HG02571 (cell line): ENCODE data around the gene SARM1.

Experiments used
- ATAC-seq: cut with Tn5 transposase; IDR thresholded peaks from one replicate; pipeline ENCODE4 v1.9.1; 2021; ENCODE audit warnings: mild to moderate bottlenecking, moderate library complexity; ENCODE audit not compliant: unreplicated experiment

SARM1 gene

DNA sequence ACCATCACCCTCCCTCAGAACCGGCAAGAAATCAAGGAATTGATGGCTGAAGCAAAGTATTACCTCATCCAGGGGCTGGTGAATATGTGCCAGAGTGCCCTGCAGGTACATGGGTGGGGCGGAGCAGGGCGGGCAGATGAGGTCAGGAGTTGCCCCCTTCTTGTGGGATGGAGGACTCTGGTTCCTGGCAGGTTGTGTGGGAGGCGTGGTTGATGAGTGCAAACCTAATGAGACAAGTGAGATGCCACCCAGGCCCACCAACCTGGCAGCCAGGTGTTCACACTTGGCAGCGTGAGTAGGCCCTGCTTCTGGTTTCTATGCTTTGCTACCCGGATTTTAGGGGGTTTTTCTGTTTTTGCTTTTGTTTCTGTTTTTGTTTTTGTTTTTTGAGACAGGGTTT, 31.1 kb upstream of the SARM1 start:
- no peak for ATAC-seq

DNA sequence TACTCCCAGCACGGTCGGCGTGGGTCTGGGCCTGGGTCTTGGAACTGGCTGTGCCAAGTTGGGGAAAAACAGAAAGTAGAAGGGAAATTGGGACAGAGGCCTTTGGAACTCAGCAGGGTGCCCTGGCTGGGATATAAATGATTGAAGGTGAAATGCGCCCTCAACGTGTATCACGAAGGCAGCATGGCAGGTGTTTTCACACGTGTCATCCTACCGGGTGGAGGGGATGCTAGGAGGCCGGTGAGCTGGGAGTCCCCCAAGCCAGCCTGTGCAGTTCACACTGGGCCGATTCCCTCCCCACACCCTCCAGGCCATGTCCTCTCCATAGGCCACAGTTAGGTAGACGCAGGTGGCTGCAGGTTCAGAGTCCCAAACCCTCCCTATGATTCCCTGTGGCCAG, 30.0 kb upstream of the SARM1 start:
- ATAC-seq = no peak

DNA sequence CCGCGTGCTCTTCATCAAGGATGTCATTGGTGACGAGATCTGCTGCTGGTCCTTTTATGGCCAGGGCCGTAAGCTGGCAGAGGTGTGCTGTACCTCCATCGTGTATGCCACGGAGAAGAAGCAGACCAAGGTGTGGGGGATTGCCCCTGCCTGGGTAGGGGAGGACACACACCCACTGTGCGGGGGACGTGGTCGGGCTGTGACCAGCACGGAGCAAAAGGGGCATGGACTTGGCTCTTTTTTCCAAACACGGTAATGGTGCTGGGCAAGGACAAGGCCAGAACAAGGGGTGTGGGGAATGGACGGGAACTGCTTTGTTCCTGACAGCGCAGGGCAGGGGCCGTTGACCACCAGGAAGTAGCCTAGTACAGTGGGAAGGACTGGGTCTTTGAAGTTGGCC, 29.2 kb upstream of the SARM1 start:
- ATAC-seq = no peak

DNA sequence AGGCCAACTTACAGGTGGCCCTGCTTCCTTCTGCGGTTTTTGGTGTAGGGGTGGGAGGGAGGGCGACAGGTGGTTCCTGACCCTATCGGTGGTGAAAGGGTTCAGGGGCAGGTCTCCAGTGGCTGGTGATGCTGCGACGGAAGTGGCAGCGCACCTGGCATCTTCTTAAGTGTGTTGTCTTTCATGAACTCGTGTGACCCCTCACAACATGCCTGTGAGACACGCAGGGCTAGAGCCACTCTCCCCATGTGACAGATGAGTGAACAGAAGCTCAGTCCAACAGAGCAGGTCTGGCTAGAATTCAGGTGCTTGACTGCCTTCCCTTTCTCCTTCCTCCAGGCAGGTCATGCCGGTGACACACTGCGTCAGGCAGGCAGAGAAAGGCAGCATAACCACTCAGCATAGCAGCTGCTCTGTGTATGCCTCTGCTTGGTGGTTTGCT, 28.0 kb upstream of the SARM1 start:
- ATAC-seq = no peak

DNA sequence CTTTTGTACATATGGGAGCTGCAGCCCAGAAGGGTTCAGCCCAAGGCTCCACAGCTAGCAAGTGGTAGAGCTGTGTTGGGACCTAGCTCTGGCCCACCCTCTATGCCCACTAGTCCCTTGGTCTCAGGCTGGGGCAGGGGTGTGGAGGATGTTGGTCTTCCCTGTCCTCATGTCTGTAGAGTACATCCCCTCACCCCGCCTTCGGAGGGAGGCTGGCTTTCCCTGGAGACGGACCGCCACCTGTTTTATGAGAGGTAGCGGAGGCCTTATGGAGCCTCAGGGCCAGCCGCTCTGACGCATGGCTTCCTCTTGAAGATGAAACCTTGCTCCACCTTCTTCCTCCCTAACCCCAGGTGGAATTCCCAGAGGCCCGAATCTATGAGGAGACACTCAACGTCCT, 27.5 kb upstream of the SARM1 start:
- ATAC-seq = no peak

DNA sequence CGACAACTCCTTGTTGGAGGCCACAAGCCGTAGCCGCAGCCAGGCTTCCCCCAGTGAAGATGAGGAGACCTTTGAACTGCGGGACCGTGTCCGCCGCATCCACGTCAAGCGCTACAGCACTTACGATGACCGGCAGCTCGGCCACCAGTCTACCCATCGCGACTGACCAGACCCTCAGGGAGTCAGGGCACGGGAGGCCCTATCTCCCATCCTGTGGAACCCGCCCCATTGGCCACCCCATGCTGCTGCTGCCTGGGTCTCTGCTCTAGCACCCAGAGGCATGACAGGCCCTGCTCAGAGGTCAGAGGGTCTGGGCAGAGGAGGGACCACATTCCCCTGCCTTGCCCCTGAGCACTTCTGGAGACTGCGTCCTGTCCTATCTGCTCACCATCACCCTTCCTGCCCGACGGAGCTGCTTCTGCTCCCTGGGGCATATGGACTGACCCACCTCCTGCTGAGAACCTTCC, 27.0 kb upstream of the SARM1 start:
- ATAC-seq = no peak

DNA sequence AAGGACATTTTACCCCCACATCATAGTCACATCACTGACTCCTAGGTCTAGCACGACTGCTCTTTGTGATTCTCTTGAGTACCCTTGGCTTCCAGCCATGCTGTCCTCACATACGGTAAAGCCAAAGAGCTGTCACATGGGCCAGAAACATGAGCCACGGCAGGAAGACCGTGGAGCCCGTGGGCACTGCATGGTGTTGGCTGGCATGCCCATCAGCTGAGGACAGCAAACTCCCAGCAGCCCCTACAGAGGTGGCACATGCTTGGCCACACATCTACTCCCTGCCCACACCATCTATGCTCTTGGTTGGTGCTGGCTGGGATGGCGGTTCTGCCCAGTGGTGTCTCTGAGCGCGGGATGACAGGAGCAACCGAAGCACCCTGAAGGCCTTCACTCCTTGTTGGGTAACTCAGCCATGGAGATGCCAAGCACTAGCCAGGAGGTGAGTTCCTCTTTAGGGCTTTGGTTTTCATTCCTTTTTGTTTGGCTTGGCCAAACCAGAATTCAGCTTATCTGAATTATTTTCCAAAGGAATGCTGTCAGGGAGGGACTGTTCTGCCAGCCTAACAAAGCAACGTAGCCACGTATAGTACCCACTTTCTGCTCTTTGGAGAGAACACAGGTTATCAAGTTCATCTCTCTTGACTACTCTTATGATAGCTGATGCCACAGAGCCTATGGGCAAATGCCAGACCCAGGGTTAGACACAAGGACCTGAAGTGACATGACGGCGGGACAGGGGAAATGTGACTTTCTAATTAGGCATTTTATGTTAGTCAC, 25.9 kb upstream of the SARM1 start:
- ATAC-seq = no peak

DNA sequence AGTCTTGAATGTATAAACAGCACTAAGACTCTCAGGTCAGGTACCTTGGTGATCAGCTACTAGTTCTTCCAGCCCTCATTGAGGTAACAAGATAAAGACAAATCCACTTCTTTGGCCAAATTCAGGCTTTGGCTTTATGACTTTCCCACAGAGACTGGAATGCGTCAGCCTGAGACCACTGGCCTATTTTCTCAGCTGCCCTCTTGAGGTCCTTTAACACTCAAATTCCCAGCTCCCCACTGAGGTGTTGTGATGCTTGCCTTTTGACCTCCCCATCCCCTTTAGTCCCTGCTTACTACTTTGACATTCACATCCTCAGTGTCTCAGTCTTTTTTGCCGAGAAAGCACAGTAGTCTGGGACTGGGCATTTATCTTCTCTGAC, 25.3 kb upstream of the SARM1 start:
- ATAC-seq = no peak

DNA sequence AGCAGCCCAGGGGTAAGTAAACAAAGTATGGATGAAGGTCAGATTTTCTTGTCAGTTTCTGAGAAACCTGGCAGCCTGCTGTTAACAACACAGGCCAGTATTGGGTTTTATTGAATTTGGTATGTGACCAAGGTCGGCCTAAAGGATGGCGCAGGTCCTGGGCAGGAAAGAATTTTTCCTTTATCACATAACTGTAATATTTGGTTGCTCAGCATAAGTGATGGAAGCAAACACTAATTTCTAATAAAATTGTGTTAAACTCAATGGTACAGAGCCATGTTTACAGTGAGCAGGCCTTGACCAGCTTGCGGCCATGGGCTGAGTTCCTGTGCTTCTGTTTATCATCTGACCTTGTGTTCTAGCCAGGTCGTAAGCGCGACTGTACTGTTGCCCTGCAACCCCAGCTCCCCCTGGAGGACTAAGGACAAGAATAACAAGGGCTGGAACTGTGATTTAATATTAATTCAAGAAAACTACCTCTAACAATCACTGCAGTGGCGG, 24.7 kb upstream of the SARM1 start:
- ATAC-seq = no peak

DNA sequence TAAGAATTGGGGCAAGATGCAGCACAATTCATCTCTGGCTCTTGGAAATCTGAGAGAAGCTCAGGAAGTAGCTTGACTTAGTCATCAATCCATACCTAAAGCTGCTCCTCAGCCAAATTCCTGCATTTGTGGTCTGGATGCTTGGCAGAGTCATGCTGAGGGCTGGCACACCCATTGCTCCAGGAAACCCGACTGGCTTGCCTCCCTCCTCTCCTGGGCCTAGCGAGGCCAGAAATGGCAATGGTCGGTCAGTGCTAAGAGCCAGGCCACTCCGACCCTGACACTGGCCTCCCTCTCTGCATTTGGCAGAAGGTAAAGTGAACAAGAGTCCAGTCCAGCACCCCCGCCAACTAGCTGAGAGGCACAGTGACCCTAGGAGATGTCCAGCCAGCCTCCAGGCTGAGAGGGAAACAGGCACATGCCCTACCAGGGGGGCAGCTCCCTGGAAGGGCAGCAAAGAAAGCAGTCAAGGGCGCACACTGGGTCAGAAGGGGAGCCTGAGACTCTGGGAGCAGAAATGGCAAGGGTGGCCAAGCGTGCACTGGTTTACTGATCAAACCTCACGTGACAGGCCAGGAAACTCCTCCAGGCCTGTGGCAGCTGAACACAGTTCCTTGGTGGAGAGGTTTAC, 24.1 kb upstream of the SARM1 start:
- no peak for ATAC-seq

DNA sequence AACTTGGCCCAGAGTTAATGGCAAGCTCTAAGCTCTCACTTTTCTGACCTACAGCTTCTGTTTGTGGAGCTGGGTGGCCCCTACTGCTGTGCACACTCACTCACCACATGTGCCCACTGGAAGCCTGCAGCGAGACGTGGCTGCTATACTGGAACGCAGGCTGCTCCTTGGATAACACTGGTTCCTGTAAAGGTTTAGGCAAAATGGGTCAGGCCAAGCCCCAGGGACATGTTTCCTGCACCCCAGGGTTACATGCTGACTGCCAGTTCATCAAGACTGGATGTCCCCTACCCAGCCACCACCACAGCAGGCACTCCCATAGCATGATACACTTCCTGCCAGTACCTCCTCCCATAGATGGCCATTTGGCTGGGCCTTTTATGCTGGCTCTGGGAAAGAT, 22.5 kb upstream of the SARM1 start:
- no peak for ATAC-seq

DNA sequence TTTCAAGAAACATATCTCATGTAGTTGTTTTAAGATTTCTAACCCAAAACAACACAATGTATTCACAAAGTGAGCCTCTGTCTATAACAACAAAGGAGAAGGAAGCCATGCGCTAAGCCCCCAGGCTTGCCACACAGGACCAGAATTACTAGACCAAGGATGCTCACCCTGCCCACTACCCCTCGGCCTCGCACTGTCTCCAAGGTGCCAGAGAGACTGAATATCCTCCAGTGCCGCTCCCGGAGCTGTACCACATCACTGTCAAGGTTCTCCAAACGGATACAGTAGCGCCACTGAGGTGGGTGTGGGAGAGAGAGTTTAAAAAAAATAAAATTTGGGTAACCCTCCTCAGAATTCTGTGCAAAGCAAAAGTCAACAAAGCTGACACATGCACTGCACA, 21.2 kb upstream of the SARM1 start:
- no peak for ATAC-seq

DNA sequence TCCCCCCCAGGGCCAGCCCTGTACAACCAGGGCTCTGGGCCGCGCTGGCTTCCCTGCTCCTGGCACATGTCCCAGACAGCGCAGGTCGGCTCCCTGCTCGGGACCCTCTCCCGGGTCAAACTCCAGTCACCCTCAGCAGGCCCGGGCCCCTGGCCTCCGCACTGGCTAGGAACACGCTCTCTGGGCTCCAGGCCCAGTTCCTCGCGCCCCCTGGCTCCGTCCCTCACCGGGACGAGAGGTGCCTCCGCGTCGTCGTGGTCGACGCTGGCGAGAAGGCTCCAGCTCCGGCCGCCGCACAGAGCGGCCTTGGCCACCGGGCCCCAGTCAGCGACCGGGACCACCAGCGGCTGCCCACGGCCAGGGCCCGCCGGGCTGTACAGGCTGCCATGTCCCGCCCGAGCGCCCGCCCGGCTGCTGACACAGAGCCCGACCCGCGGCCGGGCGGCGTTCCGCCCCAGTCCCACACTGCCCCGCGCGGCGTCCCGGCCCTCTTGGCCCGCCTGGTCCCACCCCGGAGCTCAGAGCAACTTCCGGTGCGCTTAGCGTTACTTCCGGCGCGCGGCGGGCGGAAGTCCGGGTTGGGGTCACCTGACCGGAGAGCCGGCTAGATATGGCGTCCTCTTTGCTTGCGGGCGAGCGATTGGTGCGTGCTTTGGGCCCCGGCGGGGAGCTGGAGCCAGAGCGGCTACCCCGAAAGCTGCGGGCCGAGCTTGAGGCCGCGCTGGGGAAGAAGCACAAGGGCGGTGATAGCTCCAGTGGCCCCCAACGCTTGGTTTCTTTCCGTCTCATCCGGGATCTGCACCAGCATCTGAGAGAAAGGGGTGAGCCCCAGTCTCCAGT, 14.2 kb upstream of the SARM1 start, which contains the start of gene POLDIP2:
TSS of gene POLDIP2 (minus strand) at position 467 of the 840 bp plus-strand sequence. CDS start at position 388, 79 bp downstream.
- ATAC-seq = peak; percentile 94

DNA sequence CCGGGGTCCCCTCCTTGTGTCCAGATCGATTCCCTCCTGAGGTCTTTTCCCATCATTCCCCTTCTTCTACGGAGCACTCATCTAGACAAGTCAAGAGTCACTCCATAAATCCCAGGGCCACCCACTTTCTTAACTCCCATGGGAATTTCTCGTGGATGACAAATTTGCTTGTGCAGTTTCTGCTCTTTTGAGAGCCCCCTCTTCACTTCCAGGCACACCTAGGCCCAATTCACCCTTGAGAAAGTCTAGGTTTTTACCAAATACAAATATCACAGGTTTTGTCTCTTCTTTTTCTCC, 13.6 kb upstream of the SARM1 start:
- ATAC-seq = no peak

DNA sequence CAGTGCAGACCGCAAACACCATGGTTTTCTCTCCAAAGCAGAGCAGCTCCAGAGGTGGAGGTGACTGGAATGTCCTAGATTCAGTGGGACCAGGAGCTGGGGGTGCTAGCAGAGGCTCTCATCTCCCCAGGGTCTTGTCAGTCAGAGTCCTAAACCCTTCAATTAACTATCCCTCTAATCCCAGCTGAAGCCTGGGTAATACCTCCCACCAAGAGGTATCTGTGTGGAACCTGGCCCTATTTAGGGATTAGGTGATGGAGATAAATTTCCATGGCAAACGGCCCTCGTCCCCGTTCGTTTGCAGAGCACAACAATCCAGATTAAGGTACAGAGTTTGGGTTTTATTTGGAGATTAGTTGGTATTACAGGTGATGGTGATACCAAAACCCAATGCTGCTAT, 8.3 kb upstream of the SARM1 start:
- ATAC-seq = no peak

DNA sequence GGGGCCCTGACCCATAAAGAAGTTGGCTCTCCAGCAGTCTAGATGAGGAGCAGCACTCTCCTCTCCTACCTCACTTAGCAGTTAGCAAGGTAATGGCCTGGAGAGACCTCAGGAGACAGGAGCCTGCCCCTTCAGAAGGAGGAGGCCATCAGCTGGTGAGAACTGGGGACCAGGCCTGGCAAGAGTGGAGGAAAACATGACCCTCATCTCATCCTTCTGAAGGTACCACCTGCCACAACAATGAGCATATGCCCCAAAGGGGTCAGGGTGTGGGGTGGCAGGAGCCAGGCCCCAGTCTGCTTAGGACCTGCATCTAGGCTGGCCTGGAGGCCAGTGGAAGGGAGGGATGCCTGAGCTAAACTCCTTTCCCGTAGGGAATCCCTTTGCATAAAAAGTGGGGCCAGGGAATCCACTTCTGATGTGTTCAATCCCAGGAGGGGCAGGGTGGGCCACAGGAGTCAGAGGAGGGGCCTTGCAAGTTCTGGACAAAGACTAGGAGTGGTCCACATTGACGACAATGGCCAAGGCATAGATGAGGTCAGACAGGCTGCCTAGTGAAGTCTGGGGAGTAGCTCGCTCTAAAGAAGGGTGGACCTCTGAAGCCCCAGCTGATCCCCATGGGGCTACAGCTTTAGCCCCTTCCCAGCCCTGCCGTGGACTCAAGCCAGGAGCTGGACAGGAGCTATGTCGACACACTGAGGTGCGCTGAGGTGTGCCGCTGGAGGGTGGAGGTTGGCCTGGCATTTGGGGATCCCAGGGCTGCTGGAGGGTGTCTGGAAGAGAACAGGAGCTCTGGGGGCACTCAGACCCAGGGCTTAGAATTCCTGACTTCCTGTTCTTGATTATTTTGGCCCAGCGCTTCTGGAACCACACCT, 7.5 kb upstream of the SARM1 start:
- ATAC-seq = no peak

DNA sequence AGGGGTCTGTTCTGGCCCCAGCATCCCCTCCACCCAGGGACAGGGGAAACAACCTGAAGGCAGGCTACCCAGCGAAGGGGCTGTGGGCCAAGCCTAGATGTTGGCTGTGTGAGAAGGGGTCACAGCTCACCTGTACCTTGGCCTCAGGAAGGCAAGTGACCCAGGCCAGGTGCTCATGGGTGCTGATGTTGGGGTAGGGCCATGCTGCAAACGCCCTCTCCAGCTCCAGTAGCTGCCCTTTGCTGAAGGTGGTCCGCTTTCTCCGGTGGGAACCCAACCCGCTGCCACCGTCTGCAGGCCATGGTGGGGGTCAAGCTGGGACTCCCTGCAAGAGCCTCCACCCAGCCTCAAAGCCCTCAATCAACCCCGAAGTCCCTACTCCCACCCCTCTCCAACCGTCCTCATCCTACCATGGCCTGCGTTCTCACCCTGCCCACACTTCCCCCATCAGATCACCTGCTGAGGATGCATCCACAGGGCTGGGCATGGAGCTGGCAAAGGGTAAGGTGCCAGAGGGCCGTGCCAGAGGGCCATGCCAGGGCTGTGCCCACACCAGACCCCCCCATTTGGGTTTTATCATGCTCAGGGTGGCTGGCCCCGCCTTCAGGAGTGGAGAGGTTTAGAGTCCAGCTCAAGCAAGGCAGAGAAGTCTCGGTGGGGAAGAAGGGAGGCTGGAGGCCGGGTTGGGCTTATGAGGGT, 6.7 kb upstream of the SARM1 start, which contains the start of gene SEBOX:
TSS of gene SEBOX (minus strand) at position 535 of the 699 bp plus-strand sequence. CDS start at position 487, 48 bp downstream.
- no peak for ATAC-seq

DNA sequence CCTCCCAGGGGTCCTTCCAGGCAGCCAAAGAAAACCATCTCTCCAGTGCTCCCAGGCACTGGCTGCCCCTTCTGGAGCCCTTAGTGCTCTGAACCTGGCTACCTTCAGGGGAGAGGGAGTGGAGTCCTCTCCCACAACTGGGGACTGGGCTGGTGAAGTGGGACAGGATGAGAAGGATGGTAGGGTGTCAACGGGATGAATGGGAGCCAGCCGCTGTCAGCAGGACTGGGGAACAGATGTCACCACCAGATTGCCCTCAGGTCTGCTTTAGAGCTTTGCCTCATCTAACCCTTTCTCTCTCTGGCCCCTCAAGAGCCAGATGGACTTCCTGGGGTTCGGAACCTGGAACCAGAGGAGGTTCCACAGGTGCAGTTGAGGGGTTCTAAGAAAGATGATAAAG, 6.0 kb upstream of the SARM1 start:
- ATAC-seq = no peak

DNA sequence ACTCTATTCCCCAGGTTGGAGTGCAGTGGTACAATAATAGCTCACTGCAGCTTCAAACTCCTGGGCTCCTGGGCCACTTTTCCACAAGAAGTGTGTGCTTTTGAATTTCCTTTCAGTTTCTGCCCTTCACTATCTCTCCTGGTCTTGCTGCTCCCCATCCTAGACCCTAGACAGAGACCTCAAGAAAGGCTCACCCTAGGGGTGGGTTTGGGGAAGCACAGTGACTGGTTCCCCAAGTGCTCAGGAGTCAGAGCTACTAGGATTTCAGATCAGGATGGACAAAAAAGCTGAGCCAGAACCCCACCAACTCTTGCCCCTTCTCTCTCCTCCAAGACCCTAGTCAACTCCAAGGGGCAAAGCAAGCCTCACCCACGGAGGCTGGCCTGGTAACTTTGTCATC, 4.9 kb upstream of the SARM1 start:
- ATAC-seq = no peak
